GM20431 (cell line): ENCODE data around the gene CA9.
"Not testable (repeated sequence)": the region's sequence is repeated elsewhere in the genome, so short reads cannot be mapped to it uniquely, and the experiment has no call there.

Experiments used
- in situ Hi-C: fragments of 300-500 bp; cut with MseI, MboI; formaldehyde crosslinking; loops from one replicate; pipeline ENCODE4 v1.15.0; 2020; ENCODE audit warnings: low sequenced_read_pairs; ENCODE audit not compliant: unreplicated experiment

Gene CA9

DNA sequence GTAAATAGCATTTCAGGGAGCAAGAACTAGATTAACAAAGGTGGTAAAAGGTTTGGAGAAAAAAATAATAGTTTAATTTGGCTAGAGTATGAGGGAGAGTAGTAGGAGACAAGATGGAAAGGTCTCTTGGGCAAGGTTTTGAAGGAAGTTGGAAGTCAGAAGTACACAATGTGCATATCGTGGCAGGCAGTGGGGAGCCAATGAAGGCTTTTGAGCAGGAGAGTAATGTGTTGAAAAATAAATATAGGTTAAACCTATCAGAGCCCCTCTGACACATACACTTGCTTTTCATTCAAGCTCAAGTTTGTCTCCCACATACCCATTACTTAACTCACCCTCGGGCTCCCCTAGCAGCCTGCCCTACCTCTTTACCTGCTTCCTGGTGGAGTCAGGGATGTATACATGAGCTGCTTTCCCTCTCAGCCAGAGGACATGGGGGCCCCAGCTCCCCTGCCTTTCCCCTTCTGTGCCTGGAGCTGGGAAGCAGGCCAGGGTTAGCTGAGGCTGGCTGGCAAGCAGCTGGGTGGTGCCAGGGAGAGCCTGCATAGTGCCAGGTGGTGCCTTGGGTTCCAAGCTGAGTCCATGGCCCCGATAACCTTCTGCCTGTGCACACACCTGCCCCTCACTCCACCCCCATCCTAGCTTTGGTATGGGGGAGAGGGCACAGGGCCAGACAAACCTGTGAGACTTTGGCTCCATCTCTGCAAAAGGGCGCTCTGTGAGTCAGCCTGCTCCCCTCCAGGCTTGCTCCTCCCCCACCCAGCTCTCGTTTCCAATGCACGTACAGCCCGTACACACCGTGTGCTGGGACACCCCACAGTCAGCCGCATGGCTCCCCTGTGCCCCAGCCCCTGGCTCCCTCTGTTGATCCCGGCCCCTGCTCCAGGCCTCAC is at the start of gene CA9:
TSS of gene CA9 (plus strand) at position 797 of the 893 bp plus-strand sequence. CDS start at position 829, 32 bp downstream.
- in situ Hi-C loops, result no loop called here

DNA sequence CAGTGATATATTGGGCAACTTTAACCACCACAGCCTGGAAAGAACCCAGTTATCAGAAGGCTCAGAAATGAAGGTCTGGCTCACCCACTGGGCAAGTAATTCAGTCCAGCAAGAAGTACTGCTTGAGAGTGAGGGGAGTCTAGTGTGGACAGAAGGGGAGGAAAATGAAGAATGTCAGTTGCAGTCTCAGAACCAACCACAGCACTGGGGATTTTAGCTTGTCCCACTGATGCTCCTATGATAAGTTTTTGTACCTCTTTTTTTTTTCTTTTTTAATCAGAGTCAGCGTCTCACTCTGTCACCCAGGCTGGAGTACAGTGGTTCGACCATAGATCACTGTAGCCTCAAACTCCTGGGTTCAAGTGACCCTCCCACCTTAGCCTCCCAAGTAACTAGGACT is 46.2 kb upstream of the CA9 start:
- in situ Hi-C loops, result no loop called here

DNA sequence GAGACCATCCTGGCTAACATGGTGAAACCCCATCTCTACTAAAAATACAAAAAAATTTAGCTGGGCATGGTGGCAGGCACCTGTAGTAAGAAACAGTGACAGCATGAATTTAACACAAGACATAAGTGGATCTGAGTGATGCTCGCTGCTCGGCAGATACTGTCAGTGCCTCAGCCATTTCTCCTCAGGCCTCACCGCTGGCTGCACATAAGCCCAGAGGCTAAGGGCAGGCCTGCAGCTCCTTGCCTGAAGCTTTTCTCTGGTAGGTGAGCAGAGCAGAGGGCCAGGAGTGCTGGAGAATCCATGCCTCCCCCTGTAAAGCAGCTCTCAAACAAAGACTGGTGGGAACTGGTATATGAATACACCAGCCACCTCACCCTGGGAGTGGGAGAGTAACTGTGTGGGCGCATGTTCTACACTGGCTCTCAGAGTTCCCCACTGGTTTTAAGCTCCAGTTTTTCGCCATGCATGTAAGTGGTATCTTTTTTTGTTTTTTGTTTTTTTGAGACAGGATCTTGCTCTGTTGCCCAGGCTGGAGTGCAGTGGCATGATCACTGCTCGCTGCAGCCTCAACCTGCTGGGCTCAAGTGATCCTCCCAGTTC is 45.2 kb upstream of the CA9 start:
- in situ Hi-C loops, result no loop called here

DNA sequence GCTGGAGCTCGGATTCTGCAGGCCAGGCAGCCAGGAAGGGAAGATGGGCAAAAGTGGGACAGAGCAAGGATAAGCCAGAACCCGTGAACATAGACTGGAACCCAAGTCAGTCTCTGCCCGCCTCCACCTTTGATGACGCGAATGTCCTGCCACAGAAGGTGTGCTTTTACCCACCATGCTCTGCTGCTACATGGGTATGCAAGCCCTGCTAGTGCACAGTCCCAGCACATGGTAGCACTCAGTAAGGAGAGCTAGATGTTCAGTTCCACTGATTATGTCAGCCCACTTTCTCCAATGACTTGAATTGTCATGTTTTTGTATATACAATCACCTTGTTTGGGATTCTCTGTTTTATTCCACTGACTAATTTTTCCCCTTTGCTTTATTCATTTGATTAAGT is 44.1 kb upstream of the CA9 start:
- in situ Hi-C loops, result no loop called here

DNA sequence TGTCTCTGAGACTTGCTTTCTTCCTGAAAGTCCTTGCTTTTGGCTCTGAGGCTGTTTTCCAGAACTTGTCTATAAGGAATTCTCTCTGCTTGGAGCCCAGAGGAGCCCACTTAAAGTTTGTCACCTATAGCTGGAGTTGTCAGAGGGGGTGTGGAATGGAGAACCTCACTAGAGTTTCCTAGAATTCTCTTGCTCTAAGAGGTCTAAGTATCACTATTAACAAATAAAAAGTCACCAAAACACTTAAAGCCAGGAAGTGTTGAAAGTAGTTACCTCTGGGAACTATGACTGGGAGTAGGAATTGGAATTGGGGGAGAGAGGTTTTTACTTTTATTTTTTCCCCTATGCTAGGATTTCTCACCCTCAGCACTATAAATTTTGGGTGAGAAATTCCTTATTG is 38.0 kb upstream of the CA9 start:
- in situ Hi-C loops, result no loop called here

DNA sequence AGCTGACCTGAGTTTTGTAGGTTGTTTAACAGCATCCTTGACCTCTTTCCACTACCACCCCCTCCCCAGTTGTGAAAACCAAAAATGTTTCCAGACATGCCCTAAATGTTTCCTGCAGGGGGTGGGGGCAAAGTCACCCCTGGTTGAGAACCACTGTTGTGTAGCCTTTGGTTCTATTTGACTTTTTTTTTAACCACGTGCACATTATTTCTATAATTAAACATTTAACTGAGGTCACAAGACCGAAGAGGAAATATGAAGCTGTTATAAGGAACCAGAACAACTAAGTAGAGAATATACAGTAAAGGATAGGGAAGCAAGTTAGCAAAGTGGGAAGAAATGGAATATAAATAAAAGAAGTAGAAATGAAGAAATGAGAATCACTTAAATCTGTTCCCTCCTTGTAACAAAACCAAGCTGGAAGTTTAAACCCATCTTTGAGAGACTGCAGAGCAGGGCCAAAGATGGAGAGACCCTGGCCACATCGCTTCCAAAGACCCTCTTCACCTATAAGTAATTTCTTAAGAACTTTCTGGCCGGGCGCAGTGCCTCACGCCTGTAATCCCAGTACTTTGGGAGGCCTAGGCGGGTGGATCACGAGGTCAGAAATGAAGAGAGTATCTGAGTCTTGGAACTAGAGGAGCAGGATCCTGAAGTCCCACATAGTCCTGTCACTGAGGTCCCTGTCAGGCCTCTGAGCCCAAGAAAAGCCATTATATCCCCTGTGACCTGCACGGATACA is 37.4 kb upstream of the CA9 start:
- in situ Hi-C loops, result no loop called here

DNA sequence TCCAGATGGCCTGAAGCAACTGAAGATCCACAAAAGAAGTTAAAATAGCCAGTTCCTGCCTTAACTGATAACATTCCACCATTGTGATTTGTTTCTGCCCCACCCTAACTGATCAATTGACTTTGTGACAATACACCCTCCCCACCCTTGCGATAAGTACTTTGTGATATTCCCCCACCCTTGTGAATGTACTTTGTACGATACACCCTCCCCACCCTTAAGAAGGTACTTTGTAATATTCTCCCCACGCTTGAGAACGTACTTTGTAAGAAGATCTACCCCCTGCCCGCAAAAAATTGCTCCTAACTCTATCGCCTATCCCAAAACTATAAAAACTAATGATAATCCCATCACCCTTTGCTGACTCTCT is 36.9 kb upstream of the CA9 start:
- in situ Hi-C loops, result not testable (repeated sequence)

DNA sequence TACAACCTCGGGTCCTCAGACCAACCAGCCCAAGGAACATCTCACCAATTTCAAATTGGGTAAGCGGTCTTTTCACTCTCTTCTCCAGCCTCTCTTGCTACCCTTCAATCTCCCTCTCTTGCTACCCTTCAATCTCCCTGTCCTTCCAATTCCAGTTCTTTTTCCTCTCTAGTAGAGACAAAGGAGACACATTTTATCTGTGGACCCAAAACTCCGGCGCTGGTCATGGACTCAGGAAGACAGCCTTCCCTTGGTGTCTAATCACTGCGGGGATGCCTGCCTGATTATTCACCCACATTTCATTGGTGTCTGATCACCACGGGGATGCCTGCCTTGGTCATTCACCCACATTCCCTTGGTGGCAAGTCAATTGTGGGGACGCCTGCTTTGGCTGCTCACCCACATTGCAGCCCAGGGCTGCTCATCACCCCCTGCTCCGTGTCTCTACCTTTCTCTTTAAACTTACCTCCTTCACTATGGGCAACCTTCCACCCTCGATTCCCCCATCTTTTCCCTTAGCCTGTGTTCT is 36.2 kb upstream of the CA9 start:
- in situ Hi-C loops, result not testable (repeated sequence)

DNA sequence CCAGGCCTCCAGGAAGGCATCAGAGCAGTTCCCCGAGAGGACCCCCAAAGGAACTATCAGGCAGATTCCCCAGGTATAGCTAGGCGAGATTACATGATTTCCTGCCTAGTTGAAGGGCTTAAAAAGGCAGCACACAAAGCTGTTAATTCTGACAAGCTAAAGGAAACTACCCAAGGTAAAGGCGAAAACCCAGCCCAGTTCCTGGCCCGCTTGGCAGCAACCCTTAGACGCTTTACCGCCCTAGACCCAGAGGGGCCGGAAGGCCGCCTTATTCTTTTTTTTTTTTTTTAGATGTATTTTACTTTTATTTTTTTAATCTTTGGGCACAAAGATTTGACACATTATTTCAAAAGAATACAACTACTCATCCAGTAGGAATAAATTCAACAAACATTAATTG is 35.0 kb upstream of the CA9 start:
- in situ Hi-C loops, result not testable (repeated sequence)

DNA sequence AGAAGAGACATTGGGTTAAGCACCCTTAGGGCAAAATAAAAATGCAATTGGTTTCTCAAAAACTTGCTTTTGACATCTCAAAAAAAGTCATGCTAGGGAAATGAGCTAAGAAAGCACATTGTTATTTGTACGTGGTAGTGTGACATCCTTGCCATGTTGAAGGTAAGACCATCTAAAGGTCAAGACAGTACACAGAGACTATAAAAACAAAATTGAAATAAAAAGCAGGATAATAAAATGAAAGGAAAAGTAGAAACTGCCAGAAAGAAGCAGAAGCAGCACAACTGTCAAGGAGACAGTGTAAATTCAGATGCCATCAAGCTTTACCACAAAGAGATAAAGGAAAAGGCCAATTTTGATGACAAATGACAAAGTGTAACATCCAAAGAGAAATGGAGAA is 34.5 kb upstream of the CA9 start:
- in situ Hi-C loops, result not testable (repeated sequence)

DNA sequence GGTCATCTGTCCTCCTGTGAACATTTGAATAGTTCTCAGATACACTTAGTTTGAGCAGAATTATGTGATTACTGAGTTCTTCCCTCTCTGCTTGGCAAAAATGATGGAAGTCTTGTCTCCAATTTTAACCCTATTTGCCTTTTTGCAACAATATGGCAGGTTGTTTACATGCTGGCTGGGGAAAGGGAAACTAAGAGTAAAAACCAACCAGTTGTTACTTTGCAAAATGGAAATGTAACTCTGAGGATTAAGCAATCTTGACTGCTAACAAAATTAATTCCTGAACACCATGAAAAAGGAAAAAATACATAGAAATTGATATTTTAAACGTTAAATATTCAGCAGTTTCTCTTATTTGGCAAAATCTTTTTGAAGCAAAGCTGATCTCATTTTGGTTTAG is 34.1 kb upstream of the CA9 start:
- in situ Hi-C loops, result no loop called here

DNA sequence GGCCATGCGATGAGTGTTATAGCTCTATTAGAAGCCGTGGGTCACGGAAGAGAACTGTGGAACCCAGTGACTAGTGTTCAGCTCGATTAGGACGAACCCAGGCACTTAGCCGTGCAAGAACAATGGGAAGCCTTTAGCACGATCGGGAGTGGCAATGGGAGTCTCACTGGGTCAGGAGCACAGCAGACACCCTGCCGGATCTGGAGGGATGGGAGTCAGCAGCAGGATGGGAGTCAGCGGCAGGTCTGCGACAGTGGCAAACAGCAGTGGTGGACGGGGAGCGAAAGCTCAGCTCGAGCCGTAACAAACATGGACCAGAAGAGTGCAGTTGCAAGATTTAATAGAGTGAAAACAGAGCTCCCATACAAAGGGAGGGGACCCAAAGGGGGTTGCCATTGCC is 33.3 kb upstream of the CA9 start:
- in situ Hi-C loops, result not testable (repeated sequence)

DNA sequence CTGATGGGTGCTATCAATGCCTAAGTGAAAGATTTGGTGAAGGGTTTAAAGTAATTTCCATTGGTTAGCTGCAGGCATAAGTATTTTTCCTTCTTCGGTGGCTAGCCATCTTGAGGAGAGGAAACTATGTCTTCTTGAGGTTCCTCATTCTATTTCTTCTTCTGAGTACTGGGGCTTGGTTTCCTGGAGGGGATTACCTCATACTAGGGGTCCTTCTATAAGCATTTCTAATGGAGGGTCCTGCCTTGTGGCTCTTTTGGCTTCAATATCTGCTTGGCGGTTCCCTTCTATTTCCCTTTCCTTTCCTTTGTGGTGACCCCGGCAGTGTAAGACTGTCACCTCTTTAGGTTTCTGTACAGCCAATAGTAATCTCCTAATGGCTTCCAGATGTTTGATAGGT is 32.2 kb upstream of the CA9 start:
- in situ Hi-C loops, result not testable (repeated sequence)

DNA sequence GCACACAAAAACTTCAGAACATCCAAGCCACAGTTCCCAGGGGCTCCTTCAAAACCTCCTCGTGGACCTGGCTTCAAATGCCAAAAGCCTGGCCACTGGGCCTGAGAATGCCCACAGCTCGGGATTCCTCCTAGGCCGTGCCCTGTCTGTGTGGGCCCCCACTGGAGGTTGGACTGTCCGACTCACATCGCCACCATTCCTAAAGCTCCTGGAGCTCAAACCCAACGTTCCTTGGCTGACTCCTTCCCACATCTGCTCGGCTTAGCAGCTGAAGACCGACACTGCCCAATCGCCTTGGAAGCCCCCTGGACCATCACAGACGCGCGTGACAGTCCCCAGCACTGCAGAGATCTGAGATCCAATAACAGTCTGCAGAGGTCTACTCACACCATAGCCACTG is 30.7 kb upstream of the CA9 start:
- in situ Hi-C loops, result no loop called here

DNA sequence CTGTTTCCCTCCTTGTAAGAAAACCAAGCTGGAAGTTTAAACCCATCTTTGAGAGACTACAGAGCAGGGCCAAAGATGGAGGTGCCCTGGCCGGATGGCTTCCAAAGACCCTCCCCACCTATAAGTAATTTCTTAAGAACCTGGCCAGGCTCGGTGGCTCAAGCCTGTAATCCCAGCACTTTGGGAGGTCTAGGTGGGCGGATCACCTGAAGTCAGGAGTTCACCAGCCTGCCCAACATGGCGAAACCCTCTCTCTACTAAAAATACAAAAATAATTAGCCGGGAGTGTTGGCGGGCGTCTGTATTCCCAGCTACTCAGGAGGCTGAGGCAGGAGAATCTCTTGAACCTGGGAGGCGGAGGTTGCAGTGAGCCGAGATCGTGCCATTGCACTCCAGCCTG is 28.0 kb upstream of the CA9 start:
- in situ Hi-C loops, result not testable (repeated sequence)

DNA sequence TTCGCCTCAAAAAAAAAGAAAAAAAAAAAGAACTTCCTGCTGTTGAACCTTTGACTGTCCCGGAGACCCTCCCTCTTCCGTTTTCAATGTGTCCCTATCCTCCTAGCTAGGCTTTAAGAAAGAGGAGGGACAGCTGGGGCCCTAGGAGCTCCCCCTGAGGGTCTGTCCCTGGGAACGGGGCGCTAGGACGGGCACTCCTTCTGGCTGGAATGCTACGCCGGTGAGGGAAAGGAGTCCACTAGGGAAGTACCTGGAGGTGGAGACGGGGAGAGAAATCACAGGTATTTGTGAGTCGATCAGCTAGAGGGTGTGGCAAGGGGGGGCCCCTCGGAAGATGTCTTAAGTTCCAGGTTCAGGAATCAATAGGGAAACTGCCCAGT is 27.6 kb upstream of the CA9 start:
- in situ Hi-C loops, result no loop called here

DNA sequence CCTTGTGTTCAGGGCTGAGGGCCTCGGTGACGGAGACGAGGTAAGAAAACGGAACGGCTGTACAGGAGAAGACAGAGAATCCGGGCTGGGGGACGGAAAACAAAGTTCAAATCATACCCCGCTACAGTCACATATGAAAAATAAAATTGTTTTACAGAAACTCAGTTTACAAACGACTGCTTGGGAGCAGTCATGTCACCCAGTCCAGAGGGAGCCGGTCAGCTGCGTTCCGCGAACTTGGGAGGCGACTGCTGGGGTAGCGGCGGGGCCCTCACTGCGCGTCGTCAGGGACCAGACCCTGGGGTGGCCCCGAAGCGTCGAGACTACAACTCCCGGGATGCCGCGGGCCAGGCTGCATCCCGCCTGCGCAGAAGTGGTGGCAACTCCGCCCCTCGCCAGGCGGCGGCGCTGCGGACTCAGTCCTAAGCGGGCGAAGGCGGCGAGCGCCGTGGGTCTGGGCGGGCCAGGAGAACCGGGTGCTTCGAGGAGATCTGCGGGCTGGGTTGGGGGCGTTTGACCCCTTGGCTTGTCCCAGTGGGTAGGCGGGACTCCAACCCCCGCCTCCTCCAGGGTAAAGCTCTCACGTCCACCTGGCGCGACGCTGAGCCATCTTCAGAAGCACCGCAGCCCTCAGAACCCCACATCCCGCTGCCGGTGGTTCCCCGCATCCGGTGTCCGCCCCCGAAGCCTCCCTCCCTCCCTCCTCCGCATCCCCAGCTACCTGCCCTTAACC is 27.0 kb upstream of the CA9 start:
- in situ Hi-C loops, result no loop called here

DNA sequence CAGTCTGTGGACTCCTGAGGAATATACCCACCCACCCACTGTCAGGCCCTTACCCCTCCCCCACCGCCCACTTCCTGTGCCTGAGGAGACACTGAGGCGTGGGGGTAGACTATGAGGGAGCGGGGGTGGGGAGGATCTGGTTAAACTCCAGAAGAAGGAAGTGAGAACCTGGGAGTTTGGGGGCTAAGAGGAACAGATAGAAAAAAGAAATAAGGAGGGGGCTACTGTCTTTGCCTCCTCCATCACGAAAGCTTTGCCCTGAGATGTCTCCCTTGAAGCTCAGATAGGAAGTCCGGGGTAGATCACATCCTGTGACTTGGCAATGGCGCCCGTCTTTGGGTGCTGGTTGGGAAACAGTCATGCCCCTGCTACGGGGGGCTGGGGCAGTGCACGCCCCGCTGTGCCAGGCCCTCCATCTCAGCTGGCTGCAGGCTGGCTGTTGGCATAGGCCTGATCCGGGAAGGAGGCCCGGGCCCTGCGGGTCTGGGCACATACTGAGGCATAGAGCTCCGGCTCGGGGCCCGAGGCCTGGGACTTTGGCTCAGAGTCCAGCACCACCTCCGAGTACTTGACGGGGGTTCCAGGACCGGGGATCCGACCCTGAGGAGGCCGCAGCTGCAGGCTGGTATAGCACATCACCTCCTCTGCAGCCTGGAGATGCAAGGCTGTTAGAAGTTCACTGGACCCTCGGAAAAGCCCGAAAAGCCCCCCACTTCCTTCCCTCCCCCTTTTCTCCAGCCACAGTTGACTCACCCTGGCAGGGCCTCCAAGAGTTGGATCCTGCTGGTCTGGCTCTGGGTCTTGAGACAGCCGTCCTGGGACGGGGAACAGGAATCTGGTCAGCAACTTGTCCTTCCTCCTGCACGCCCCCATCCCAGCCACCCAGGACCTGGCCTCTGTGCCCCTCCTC is 24.0 kb upstream of the CA9 start:
- in situ Hi-C loops, result no loop called here
